Mammary epithelial cell (primary cell): ENCODE measurements around the gene SYNE3.

ENCODE experiments used
- EZH2 ChIP-seq: IDR thresholded peaks from 2 replicates; pipeline ENCODE4 v1.6.1; 2012; ENCODE audit warnings: low read length, inconsistent platforms, borderline replicate concordance
- TF ChIP-seq, protein P1 (sequence below), 2 donors: IDR thresholded peaks in 1 of 2; conservative IDR thresholded peaks in 1 of 2; 2 replicates each; pipeline ENCODE4 v1.5.1; 2011 to 2012; ENCODE audit warnings: inconsistent platforms in 2 of 2, low read length in 2 of 2, mild to moderate bottlenecking in 2 of 2, control low read depth in 1 of 2, low read depth in 1 of 2; ENCODE audit not compliant: insufficient read depth in 1 of 2; ENCODE audit errors: extremely low read depth in 1 of 2

DNA sequence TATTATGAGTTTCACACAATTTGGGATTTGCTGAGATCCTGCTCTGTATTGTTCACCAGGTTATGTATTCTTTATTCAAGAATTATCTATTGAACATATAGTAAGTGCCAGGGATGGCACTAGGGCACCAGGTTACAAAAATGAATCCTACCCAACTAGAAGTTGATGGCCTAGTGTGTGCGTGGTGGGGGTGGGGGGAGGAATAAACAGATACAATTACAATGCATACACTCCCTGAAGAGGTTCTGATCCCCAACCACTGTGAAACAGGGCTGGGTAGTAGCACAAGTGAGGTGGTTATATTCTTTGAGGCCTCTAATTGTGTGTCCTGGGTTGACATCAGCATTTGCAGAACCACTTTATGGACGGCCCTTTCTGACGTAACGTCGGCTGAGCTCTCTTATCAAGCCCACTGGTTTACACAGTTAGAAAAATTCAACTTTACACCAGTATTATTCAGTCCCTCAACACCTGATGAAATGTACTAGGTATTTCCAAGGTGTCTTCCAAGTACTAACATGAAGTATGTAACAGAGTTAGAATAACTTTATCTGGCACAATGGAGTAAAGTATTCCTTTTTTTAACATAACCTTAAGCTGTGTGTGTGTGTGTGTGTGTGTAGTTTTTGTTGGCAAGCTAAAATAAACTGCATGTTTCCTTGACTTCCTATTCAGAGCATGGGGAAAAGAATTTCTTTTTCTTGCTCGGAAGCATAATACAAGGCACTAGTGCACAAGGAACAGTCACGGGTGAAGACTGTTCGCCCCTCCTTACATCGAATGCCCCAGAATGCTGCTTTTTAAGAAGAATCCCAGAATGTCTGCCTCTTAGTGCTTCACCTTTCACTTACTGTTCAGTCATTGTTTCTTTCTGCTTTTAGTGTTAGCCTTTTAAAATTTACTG is 10.3 kb upstream of the SYNE3 start:
- TF ChIP-seq, protein P1, sequence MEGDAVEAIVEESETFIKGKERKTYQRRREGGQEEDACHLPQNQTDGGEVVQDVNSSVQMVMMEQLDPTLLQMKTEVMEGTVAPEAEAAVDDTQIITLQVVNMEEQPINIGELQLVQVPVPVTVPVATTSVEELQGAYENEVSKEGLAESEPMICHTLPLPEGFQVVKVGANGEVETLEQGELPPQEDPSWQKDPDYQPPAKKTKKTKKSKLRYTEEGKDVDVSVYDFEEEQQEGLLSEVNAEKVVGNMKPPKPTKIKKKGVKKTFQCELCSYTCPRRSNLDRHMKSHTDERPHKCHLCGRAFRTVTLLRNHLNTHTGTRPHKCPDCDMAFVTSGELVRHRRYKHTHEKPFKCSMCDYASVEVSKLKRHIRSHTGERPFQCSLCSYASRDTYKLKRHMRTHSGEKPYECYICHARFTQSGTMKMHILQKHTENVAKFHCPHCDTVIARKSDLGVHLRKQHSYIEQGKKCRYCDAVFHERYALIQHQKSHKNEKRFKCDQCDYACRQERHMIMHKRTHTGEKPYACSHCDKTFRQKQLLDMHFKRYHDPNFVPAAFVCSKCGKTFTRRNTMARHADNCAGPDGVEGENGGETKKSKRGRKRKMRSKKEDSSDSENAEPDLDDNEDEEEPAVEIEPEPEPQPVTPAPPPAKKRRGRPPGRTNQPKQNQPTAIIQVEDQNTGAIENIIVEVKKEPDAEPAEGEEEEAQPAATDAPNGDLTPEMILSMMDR (conservative IDR thresholded peaks at IDR 0.05 in 1 of 2, IDR thresholded peaks at IDR 0.05 in 1 of 2; ENCODE audit: extremely low read depth in 1 of 2, insufficient read depth in 1 of 2, low read depth in 1 of 2, low read length in 2 of 2), result no peak
- no peak for TF ChIP-seq EZH2
